PC-9 (cell line): Measurements from ENCODE around the gene RAB11FIP5. TPM values are rescaled to one million over a fixed set of nuclear protein-coding genes. Genes with fewer than 3 reads are reported as not detected.

ENCODE experiments used
- BruUV-seq: library from RNA; stranded (reverse); fragments of 400-500 nt; replicated peaks from 2 replicates; lab custom pipeline; 2021; lab: Mats Ljungman, UMichigan
- CTCF ChIA-PET: fragments of 300-600 bp; sonication (Branson Sonifier 250); formaldehyde crosslinking; loops from one replicate; lab custom pipeline; 2022; ENCODE audit warnings: antibody characterized with exemption; lab: Charles Lee
- POLR2A ChIA-PET: fragments of 300-600 bp; sonication (Branson Sonifier 250); formaldehyde crosslinking; loops from one replicate; lab custom pipeline; 2022; ENCODE audit warnings: antibody characterized with exemption; ENCODE audit not compliant: unreplicated experiment; lab: Charles Lee
- DNase-seq, 2 experiments: peaks; one replicate each; pipeline versions ENCODE4 v3.0.0 to v3.0.0-alpha.2; 2015 to 2022; ENCODE audit warnings: mixed read lengths in 1 of 2
- H2AFZ ChIP-seq: fragments of 200-600 bp; sonication (generic); 2 replicates; pipeline ENCODE4 v1.8.1; 2017; ENCODE audit warnings: antibody characterized with exemption
- H3F3A ChIP-seq: fragments of 200-600 bp; sonication (generic); 2 replicates; pipeline ENCODE4 v1.8.1; 2017; ENCODE audit warnings: antibody characterized with exemption, mild to moderate bottlenecking, low read depth; ENCODE audit not compliant: insufficient read depth
- H3K27ac ChIP-seq: fragments of 200-600 bp; sonication (generic); 2 replicates; pipeline ENCODE4 v1.6.1; 2016; ENCODE audit warnings: mixed run types
- H3K27me3 ChIP-seq: fragments of 200-600 bp; sonication (generic); 2 replicates; pipeline ENCODE4 v1.6.1; 2016; ENCODE audit warnings: low read depth, mixed run types; ENCODE audit not compliant: insufficient read depth
- H3K36me3 ChIP-seq: fragments of 200-600 bp; sonication (generic); 2 replicates; pipeline ENCODE4 v1.6.1; 2016; ENCODE audit warnings: low read depth, mixed run types
- H3K4me1 ChIP-seq: fragments of 200-600 bp; sonication (generic); replicated peaks from 2 replicates; pipeline ENCODE4 v1.6.1; 2016; ENCODE audit warnings: mixed run types; ENCODE audit not compliant: insufficient read depth
- H3K4me2 ChIP-seq: fragments of 200-600 bp; sonication (generic); 2 replicates; pipeline ENCODE4 v1.6.1; 2017; ENCODE audit warnings: mixed run types
- H3K4me3 ChIP-seq: fragments of 200-600 bp; sonication (generic); 2 replicates; pipeline ENCODE4 v1.6.1; 2016; ENCODE audit warnings: mixed run types
- H3K79me2 ChIP-seq: fragments of 200-600 bp; sonication (generic); 2 replicates; pipeline ENCODE4 v1.6.1; 2017; ENCODE audit warnings: low read depth, mixed run types
- H3K9me2 ChIP-seq: fragments of 200-600 bp; sonication (generic); 2 replicates; pipeline ENCODE4 v1.8.1; 2017; ENCODE audit warnings: mild to moderate bottlenecking; ENCODE audit not compliant: insufficient read depth
- H3K9me3 ChIP-seq: fragments of 200-600 bp; sonication (generic); 2 replicates; pipeline ENCODE4 v1.8.1; 2016; ENCODE audit warnings: low read depth; ENCODE audit not compliant: insufficient read depth
- H4K20me1 ChIP-seq: fragments of 200-600 bp; sonication (generic); 2 replicates; pipeline ENCODE4 v1.8.1; 2017; ENCODE audit not compliant: insufficient read depth
- EZH2 ChIP-seq: fragments of 200-600 bp; sonication (generic); IDR thresholded peaks from 2 replicates; pipeline ENCODE4 v1.8.0; 2017; ENCODE audit warnings: antibody characterized with exemption, low read depth
- intact Hi-C: fragments of 100-400 bp; cut with micrococcal nuclease; formaldehyde crosslinking; loops from one replicate; pipeline ENCODE4 v1.10.0; 2022; ENCODE audit not compliant: unreplicated experiment
- total RNA-seq: library from RNA; stranded (reverse); gene quantifications from 2 replicates; pipeline ENCODE4 v1.2.3, GENCODE V29; 2021
- TF ChIP-seq, protein P1 (sequence below): fragments of 200-600 bp; sonication (generic); conservative IDR thresholded peaks from 2 replicates; pipeline ENCODE4 v1.6.1; 2017; ENCODE audit warnings: mixed run types, antibody characterized with exemption, mild to moderate bottlenecking, moderate library complexity

RAB11FIP5 gene
- total RNA-seq, 1 experiment from 2014 or later: 25.0 TPM

DNA sequence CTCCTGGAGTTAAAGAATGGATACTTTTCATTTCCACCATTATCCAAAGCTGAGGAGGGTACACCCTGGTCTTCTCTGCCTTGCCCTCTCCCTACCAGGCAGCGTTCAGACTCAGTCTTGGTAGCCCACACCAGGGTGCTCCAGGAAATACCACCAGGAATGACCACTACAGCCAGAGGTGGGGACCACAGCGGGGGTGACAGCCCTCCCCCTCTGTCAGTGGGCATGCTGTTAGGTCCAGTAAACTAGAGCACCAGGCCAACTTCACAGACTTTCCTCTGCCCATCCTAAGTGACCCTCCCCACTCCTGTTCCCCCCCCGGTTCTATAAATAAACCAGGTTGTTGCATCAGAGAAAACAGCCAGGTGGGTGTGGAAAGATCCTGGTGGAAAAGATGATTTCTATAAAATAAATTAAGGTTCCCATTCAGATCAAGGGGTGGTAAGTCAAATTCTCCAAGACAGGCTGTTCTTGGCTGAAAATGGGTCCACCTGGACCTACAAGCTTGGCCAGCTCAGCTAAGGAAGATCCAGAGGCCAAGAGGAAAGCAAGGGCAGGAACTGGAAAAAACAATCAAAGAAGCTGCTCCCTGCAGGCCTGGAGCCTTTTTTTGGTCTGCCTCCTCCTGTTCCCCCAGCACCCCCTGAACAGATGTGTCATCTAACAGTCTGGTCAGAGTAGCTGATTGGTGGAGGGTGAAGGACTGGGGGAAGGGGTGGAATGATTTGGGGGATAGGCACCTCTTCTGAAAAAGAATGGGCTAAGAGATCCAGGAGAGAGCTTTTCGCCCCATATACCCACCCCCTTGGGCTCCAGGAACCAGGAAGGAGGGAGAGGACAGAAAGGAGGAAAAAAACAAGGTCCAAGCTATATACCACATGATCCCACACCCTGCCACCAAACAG lies 2.3 kb downstream of the RAB11FIP5 start:
- Histone ChIP-seq H3K4me1 (peaks cover 20% of the 10 kb centered on the region), H3K9me3 (no peaks in the 10 kb centered on the region), H3K4me2 (peak overlapping the region; percentile 98), H3K36me3 (no peaks in the 10 kb centered on the region), H2AFZ (no peak overlapping the region; the same call in 1 of the 2 replicates), H3K27me3 (no peaks in the 10 kb centered on the region), H3K9me2 (no peaks in the 10 kb centered on the region), H4K20me1 (peaks cover 4% of the 10 kb centered on the region; the same call in 1 of the 2 replicates), H3F3A (peaks cover 31% of the 10 kb centered on the region), H3K27ac (no peak overlapping the region), H3K4me3 (peak overlapping the region; percentile 96), H3K79me2 (peaks cover 67% of the 10 kb centered on the region)
- ChIA-PET POLR2A (interaction anchor here (0.6 kb wide), 1 partner anchor 45 kb away, joined by 8 read pairs; no protein-coding TSS in a partner anchor), CTCF (interaction anchor here (0.6 to 1.4 kb wide), 2 partner anchors 21 to 102 kb away, joined by 4 to 5 read pairs; no protein-coding TSS in a partner anchor)
- TF ChIP-seq EZH2: no peak
- TF ChIP-seq, protein P1, sequence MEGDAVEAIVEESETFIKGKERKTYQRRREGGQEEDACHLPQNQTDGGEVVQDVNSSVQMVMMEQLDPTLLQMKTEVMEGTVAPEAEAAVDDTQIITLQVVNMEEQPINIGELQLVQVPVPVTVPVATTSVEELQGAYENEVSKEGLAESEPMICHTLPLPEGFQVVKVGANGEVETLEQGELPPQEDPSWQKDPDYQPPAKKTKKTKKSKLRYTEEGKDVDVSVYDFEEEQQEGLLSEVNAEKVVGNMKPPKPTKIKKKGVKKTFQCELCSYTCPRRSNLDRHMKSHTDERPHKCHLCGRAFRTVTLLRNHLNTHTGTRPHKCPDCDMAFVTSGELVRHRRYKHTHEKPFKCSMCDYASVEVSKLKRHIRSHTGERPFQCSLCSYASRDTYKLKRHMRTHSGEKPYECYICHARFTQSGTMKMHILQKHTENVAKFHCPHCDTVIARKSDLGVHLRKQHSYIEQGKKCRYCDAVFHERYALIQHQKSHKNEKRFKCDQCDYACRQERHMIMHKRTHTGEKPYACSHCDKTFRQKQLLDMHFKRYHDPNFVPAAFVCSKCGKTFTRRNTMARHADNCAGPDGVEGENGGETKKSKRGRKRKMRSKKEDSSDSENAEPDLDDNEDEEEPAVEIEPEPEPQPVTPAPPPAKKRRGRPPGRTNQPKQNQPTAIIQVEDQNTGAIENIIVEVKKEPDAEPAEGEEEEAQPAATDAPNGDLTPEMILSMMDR: no peak
- no TSS peak for BruUV-seq
- no peak for DNase-seq
- intact Hi-C loops: no loop called here

DNA sequence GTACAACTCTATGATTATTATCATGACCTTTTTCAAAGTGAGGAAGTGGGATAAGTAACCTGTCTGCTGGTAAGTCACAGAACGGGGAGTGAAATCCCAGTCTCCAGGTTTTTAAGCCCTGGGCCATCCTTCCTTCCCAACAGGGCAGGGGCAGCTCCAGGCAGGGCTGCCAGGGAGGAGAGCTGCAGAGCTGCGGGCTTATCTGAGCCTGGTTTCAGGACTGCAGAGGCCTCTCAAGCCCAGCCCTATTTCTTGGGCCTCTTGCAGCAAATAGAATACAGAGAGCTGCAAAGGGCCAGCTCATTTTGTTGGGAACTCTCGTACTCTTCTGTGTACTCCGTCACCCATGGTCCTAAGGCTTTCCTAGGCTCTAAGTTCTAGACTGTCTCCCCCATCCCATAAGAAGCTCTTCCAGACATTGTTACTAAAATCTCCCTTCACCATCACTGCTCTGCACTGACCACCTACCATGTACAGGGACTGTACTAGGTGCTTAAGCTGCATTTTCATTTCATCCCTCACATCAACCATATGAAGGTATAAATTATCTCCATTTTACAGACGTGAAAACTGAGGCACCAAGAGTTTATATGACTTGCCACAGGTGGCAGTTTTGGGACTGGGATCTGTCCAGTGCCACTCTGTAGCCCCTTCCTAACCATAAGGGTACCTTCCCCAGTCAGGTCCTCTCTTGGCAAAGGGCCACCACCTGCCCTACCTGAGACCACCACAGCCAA lies 3.1 kb downstream of the RAB11FIP5 start:
- ChIA-PET CTCF (no interaction called here), POLR2A (no interaction called here)
- Histone ChIP-seq H3K4me3 (no peak overlapping the region; the same call in 1 of the 2 replicates), H3K4me1 (peaks cover 20% of the 10 kb centered on the region), H3K9me2 (no peaks in the 10 kb centered on the region), H4K20me1 (peaks cover 10% of the 10 kb centered on the region), H3K79me2 (peaks cover 72% of the 10 kb centered on the region), H3K27me3 (no peaks in the 10 kb centered on the region), H3K27ac (no peak overlapping the region), H3K36me3 (no peaks in the 10 kb centered on the region), H2AFZ (no peak overlapping the region), H3K9me3 (no peaks in the 10 kb centered on the region), H3K4me2 (peak overlapping the region; percentile 98; the same call in 1 of the 2 replicates), H3F3A (peaks cover 29% of the 10 kb centered on the region)
- intact Hi-C loops: no loop called here
- BruUV-seq: no TSS peak
- TF ChIP-seq, protein P1: no peak
- TF ChIP-seq EZH2: no peak
- no peak for DNase-seq

DNA sequence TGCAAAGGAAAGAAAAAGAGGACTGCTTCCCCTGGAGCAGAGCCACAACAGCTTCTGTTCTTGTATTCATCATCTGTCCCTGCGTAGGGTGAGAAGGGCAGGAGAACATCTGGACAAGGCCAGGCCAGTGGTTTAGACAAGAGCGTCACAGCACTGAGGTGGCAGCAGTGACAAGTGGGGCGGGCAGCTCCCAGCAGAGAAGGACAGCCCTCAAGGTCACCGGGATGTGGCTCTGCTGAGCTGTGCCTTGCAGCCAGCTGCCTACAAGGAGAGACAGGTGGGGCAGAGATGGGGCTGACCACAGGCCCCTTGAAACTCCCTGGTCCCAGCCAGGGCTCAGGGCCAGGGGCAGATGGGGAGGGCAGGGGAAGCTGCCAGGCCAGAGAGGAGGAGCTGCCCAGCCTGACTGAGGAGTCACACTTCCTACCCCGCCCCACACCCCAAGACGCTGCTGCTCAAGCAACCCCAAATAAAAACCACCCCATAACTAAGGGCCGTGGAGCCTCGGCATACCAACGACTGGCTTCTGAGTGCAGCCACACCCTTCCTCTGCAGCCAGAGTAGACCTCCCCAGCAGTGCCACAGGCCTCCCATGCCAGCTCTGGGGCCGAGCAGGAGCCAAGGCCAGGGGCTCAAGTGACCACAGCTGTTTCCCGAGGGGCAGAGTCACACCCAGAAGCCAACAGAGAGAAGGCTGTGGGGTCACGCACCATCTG lies 5.4 kb downstream of the RAB11FIP5 start:
- Histone ChIP-seq H3K79me2 (peaks cover 74% of the 10 kb centered on the region), H3K4me2 (no peak overlapping the region), H3K36me3 (no peaks in the 10 kb centered on the region), H2AFZ (no peak overlapping the region), H3K4me1 (peaks cover 17% of the 10 kb centered on the region), H3K27ac (no peak overlapping the region), H3F3A (peaks cover 14% of the 10 kb centered on the region), H3K9me3 (no peaks in the 10 kb centered on the region), H4K20me1 (peaks cover 19% of the 10 kb centered on the region), H3K4me3 (no peak overlapping the region), H3K27me3 (no peaks in the 10 kb centered on the region), H3K9me2 (no peaks in the 10 kb centered on the region)
- intact Hi-C loops: no loop called here
- TF ChIP-seq EZH2: no peak
- TF ChIP-seq, protein P1: no peak
- CTCF ChIA-PET: no interaction called here
- BruUV-seq: no TSS peak
- DNase-seq: peak in 1 of 2 experiments; percentile 41
- POLR2A ChIA-PET: no interaction called here
